Measurements from ENCODE around the gene ZNF444.
"Not testable (repeated sequence)": the region's sequence is repeated elsewhere in the genome, so short reads cannot be mapped to it uniquely, and the experiment has no call there.

Gene ZNF444

GRCh38 chr19:56191115-56191514, 50.0 kb downstream of the ZNF444 start:
- no peak for DNase-seq

- DNase-seq = no peak
Observed at GRCh38 chr19:56191711-56192110, 50.6 kb downstream of the ZNF444 start.

GRCh38 chr19:56193981-56194640, 53.0 kb downstream of the ZNF444 start:
- no peak for DNase-seq

- not testable (repeated sequence) for DNase-seq
Observed at GRCh38 chr19:56197646-56198045, 56.6 kb downstream of the ZNF444 start, which contains the start of gene ZSCAN5B. TSS of gene ZSCAN5B (minus strand) at chr19:56197783. CDS start at chr19:56193052, 4,731 bp downstream.

- DNase-seq = no peak
Observed at GRCh38 chr19:56199687-56200086, 58.6 kb downstream of the ZNF444 start.

GRCh38 chr19:56201973-56202372, 60.9 kb downstream of the ZNF444 start, which contains the start of gene ZSCAN5C:
TSS of gene ZSCAN5C (plus strand) at chr19:56202273. CDS start at chr19:56205914, 3,641 bp downstream.
- DNase-seq = no peak

- not testable (repeated sequence) for DNase-seq
Observed at GRCh38 chr19:56207581-56207980, 66.5 kb downstream of the ZNF444 start.

GRCh38 chr19:56209091-56209490, 68.0 kb downstream of the ZNF444 start:
- DNase-seq = no peak

- DNase-seq = not testable (repeated sequence)
Observed at GRCh38 chr19:56210036-56210435, 68.9 kb downstream of the ZNF444 start.

All from stimulated activated CD4-positive, alpha-beta T cell treated with anti-CD3 and anti-CD28 coated beads, Interleukin-1b, Interleukin-23, amount 100 ng/mL, for 48 hours (primary cell).